RPMI8226 (cell line): ENCODE data around the gene KCNQ1.
A peak's percentile ranks its signal among the peaks of the same experiment; 100 is the strongest.

ENCODE experiments used
- DNase-seq: peaks from one replicate; pipeline ENCODE4 v3.0.0-alpha.2; 2015

The KCNQ1 gene

DNA sequence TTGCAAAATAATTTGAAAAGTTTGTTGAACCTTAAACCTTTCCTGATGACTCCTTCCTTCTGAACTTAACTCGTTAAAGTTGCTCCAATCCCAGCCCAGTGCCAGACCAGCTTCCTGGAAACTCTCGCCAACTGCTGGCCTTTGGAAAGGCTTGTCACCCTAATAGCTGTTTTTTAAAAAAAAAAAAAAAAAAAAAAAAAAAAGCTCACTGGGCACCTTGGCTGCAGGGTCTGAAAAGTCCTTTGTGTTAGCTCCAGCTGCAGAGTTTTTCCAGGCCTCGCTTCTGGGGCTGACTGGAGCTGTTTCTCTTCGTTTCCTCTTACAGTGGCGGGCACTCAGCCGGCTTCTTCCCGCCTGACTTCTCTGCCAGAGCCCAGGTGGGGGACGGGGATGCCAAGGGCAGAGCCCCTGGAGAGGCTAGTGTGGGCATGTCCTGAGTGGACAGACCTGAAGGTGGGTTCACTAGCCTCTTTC is 229.9 kb downstream of the KCNQ1 start:
- no peak for DNase-seq

DNA sequence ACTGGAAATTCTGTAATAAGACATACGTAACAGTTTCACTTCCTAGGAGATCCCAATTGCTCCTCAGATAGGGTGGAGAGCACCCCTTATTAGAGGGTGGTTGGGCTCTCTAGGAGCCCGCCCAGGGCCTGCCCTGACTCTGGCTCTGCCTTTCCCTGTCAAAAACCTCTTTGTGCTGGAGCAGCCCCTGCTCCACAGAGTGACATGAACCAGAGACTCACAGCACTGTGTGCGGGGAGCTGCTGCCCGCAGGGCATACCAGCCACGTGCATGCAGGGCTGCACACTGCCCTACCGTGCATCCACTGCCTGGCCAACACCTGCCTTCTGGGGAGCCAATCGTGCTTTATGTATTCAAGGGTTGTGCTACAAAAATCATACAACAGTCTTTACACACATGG is 230.7 kb downstream of the KCNQ1 start:
- DNase-seq = no peak

DNA sequence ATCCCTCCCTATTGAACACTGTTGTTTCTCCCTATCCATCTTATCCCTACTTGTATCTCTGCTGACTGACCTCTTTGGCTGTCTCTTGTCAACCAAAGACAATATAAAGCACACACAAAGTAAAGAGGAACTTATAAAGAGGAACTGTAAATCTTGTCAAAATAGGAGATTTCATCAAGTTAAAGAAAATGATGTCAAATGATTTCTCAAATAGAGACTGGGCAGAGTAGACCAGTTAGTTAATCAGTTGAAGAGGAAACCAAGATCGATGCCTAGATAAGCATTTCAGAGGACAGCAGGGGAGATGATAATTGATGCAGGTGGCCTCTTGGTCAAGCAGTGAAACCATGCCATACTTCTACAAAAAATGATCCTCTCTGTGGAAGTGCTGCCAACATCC is 232.3 kb downstream of the KCNQ1 start:
- no peak for DNase-seq

DNA sequence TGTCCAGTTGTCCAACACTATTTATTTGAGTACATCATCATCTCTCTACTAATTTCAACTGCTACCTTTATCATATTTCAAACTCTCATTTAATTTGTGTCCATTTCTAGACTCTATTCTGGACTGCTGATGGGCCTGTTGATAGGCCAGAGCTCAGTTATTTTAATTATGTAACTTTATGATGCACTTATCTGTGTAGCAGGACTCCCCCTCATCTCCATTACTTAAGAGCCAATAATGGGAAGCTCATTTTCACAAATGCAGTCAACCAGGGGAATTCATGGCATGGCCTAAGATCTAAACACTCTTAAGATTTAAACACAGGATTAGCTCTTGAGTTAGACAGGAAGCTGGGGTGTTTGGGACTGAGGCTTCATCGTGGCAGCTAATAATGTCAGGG is 233.6 kb downstream of the KCNQ1 start:
- DNase-seq = no peak

DNA sequence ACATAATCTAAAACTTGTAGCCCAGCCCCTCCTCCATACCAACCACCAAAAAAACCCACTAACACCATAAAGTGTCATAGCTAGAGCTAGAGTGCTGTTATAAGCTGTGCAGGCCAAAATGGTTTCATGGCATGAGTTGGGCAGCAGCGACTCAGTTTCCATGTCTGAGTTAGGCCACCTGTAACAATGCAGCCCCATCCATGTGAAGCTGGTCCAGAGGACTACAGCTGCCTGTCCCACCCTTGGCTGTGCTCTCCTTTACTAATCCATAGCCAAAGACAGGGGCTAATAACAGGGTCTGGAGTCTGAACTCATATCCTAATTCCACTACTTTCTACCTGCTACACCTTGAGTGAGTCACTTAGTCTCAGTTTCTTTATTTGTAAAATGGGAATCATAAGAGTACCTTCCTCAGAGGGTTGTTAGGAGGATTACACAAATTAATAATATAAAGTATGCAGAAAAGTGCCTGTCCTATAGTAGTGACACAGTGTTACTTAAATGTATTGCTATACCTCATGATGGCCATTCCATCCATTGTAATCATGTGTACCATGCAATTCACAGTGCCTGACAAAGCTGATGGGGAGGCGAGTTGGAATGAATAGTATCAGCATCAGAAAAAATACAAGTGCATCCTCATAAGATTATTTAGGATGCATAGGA is 234.3 kb downstream of the KCNQ1 start:
- no peak for DNase-seq

DNA sequence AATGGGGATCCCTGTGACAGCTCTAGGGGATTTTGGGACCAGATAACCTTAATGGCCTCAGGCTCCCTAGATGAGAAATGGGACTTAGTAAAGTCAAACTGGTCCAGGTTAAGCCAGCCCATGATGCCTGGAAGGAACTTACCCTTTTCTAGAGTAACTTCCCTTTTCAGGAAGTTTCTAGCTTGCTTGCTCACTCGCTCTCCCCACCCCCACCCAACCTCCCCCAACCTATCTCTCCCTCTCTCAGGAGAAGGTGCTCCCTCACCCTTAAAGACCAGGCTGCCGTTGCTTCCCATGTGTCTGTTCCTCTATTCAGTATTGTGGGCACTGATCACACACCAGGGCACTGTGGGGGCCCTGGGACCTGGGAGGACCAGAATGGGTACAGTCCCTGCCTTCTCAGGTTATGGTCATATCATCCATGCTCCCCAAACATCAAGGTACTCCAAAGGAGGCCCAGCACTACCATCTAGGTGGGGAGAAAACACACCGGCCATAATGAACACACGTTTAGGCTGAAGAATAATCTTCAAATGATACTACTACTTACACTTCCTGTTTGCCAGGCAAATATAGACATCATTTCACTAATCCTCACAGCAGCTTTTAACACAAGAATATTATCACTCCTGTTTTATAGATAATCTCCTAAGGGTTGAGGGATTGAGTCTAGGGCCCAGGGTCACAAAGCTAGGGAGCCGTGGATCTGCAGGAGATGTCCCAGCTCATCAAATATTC is 236.8 kb downstream of the KCNQ1 start:
- DNase-seq = no peak

DNA sequence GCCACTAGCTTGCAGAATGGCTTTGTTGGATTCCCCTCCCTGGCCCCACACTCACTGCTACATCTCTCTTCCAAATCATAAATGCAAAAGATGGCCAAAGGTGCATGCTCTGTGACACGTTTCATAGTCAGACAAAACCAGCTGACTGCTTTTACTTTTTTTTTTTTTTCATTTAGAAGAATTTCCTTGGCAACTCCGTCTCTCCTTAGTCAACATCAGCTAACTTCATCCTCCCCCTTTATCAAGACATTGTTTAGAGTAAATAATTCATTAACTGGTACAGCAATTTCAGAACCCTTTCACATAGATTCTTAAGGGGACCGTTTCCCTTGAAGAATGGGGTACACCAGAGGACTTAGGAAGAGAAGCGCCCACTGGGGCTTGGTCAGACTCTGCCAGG is 239.0 kb downstream of the KCNQ1 start:
- no peak for DNase-seq

DNA sequence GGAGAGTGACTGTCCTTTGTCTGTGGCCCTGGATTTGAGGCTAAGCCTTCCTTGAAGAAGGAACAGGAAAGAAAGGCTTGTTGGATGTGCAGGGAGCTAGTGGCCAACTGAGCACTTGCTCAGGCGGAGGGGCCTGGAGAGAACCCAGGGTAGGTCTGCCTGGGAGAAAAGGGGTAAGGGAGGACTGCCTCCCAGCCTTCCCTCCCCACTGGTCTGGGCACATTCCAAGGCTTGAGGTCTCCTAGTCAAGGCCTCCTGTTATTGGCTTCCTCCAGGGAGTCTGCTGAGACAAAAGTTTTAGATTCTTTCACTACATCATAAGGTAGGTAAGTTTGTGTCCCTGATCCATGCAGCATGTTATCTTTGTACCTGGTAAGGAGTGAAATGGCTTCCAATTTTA is 239.8 kb downstream of the KCNQ1 start:
- DNase-seq = no peak

DNA sequence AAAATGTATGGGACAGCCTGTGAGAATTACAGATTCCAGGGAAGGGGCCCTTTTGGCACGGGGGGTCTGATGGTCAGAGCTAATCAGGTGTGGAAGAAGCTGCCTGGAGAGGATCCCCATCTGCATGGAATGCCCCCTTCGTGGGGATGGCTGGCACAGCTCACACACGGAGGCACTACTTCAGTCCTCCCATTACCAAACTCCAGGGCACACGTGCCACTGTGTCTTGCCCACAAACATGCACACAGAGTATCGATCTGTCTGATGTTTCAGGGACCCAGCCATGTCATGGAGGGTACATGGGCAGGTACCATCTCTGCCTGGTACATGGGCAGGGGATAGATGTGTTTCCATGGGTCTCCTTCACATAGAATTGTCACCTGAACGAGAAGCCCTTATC is 240.2 kb downstream of the KCNQ1 start:
- no peak for DNase-seq

DNA sequence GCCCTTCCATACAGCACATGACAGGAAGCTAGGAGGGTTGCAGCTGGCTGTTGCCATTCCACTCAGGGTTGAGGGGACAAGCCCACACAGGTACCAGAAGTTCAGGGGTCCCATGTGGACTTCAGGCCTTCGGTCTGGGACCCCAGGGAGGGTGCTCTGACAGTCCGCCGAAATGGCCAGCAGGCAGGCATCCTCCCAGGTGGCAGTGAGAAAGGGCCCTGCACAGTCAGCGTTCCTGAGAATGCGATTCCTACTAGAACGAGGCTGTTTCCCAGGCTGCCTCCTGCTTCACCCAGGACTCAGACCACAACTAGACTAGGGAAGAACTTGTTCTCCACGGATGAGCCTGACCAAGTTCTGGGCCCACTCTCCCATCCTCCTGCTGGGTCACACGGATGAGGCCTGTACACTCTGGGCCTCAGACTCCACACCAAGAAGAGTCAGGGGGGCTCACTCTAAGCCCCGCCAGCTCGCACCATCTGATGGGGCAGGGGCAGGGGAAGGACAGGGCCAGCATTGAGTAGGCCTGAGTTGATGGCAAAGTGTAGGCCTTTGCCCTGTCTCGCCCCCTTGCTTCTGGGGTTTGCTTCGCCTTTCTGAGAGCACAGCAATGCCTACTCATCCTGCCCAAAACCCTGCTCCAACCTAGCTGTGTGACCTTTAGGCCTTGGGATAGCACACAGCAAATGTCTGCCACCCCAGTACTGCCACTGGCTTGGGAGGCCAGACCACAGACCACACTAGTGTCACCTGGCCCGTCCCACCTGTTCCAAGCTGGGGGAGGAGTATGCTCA is 241.0 kb downstream of the KCNQ1 start:
- DNase-seq = no peak

DNA sequence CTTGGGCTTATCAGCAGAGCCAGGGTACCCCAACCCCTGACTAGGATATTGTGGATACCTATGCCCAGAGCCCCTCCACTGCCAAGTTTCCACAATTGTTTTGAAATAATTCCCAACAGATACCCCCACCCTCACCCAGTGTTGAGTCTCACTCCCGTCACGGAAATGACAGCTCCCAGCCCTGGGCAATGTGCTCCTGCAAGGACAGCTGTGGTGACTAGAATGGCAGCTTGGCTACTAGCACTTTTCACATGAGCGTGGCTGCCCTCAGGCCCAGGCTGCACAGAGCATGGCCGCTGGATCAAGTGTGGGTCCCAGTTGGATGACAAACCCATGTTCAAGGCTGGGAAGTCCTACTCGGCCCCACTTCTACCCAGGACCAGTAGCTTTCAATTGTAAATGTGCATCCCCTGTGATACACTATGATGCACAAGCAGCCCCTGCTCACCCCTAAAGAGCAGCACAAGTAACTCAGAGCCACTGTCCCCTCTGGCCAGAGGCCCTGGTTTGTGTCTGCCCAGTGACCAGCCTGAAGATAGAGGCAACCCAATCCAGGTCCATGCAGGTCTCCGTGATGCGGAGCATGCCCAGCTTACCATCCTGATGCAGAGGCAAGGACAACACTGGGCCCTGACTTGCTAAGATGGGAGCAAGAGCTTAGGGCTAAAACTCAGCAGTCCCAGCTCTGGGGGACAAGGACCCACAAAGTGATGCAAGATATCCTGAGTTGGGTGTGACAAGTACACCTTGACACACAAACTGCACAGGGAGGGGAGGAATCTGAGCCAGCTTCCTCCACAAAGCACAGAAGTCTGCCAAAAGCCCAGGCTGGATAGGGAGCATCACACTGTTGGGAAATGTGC is 241.8 kb downstream of the KCNQ1 start:
- DNase-seq = no peak

DNA sequence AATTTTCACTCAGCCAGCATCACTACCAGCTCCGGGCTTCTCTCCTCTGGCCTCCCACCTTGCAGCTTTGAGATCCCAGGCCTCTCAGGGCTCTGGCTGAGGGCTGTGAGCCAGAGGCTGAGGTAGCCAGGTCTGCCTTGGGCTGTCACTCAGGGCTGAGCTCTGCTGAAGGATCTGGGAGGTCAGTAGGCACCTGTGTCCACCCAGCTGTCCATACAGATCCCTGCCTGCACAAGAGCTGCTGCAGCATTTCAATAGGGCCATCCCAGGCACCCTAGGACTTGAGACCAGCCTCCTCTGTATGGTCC is 242.4 kb downstream of the KCNQ1 start:
- no peak for DNase-seq

DNA sequence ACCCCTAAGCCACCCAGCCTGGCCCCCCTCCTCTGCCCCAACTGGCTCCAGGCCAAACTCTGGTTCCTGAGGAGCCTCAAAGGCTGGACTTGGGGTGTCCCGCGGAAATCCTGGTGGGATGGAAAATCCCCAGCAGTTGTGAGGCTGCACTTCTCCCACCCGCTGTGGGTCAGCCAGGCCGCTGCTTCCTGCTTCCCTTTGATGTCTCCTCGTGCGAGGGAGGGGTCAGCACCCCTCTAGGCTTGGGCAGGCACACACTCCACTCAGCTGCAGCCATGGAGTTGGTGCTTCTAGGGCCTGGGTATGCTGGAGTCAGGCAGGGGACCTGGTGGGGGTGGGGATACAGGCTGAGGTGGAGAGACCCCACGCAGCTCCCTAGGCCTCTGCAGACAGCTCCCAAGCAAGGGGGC is 243.0 kb downstream of the KCNQ1 start:
- DNase-seq = no peak

DNA sequence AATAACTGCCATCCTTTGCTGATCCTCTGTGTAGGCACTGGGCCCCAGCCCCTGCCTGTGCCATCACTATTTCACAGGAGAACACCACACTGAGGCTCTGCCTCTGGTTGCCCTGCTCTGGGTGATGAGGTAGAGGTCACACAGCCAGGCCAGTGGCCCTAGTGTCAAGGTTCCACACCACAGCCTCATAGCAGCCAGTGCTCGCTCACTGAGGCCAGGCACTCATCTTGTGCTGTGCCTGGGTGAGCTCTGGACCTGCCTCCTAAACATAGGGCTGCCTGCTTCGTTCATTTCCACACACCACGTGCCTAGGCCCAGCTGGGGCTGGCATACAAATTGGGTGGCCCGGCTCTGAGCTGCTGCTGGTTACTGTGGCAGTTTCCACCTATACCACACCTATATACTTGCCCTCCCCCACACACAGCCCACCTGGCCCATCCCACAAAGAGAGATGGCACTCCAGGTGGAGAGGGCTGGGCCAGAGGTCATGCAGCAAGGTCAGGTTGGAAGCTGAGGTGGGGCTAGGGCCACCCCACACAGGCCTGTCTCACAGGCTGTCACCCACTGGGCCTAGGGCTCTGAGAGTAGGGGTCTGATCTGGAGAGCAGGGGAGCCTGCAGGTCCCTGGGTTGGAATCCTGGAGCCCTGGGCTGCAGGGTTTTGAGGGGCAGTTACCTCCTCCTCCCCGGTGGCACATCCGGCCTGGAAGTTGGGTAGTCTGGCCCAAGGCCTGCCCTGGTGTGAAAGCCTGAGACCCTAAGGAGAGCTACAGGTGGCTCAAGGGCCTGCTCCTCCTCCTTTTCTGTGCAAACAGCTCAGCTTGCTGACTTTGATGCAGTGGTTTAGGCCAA is 243.8 kb downstream of the KCNQ1 start:
- peak; percentile 79 for DNase-seq

DNA sequence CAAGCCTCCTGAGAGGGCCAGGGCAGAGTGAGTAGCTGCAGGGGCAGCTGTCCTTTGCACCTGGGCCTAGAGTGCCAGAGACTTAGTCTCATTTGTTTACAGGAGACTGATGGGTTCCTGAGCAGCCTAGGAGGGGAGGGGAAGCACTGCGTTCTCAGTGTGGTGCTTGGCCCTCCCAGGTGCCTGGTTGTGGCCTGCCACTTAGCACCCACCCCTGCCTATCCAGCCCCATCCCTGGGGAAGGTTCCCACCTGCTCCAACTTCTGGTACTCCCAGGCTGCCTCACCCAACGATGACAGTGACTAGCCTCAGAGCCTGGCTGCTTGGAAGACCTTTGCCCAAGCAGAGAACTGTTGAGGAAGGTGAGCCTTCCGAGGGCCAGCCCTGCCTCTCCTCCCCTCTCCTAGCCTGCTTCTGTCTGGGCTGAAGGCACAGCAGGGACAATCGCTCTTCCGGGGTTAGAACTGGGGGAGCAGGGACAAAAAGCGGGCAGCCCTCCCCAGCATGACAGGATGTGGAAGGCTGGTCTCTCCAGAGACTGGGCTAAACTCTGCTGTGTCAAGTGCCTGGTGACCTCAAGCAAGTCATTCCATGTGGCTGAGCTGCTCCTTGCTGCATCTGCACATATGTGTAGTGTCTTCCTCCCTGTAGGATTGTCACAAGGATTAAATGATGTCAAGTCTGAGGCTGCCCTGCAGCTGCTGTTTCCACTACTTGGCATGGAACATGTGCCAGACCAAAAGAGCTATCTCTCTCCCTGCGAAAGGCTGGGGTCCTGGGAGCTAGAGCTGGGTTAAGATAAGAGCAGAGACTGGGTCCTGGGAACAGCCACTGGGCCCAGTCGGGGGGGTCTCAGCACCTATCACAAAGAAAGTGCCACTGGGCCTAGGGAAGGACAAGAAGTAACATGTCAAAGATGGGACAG is 245.1 kb downstream of the KCNQ1 start:
- DNase-seq = peak; percentile 86

DNA sequence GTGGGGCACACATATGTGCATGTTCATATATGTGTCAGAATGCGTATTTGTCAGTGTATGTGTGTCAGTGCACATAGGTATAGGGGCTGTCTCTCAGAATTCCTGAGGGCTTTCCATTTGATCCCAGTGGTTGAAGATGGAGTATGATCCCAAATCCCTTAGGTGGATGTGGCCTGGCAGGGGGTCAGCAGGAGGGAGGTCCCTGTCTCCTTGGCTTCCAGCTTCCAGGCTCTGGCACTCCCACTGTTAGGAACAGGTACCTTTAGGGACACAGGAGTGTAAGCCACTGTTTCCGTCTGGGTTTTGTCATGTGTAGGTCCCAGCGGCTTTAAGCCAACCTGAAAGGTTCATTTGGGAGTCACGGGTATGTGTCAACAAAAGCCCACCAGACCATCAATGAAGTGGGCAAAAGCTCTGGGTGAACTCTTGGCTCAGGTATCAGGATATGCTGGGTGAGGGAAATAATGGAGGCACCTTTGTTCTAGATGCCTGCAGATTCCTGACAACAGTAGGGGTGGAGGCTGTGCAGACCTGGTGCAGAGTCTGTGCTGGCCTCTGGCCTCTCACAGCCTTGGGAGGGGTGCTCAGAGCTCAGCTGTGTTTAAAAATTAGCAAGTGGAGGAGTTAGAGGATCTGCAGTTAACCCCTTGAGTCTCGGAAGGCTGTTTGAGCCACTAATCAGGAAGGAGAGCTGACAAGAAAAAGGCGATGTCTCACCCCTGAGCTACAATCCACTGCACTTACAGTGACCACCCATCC is 246.0 kb downstream of the KCNQ1 start:
- DNase-seq = no peak

DNA sequence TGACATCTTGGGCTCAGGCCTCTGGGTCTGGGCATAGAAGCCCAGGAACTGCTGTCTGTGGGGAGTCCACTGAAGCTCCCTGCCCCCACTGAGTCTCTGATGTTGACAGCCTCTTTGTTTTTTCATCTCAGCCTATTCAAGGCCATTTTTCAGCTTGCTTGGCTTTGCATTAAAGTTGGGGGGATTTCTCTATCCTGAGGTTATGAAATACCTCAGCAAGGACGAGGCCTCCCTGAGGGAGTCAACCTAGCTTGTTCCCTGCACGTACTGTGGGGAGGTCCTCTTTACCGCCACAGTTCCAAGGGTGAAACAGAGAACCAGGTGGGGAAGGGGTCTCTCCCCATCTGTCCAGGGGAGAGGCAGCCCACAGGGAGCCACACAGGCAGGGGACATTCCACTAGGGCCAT is 246.6 kb downstream of the KCNQ1 start:
- DNase-seq = no peak

DNA sequence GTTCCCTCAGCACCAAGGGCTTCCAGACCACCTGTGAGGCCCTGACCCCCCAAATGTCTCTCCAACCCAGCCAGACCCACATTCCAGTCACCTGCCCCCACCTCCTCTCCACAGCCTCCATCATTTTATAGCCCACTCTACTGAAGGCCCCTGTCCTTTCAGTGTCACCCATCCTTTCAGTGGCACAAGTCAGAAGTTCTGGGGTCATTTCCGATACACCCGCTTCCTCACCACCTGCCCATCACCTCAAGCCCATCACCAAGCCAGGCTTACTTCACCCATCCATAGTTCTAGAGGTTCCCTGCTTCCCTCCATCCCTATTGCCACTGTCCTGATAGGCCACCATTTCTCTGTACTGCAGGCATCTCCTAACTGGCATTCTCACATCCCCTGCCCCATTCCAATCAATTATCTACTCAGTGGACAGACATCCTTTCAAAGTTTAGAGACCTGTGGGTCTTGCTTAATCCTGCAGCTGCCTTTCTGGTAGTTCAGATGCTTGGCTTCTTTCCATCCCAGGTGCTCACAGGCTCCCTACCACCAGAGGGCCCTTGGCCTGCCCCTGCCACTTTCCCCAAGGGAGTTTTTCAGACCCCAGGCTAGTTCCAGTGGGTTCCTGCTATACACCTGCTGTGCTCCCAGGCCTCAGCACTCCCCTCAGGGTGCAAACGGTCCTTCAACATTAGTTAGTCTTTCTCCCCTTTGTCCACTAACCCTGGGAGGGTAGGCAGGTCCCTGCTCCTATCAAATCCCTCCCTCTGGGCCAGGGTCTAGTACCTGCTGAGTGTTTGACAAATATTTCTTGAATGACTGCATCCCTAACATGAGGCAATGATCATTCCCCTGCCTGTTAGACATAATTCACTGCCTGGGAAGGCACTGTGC is 247.4 kb downstream of the KCNQ1 start:
- DNase-seq = peak; percentile 68
